Esophagus muscularis mucosa (tissue), 3 donors: ENCODE data around the gene FGD6.

Source experiments
- POLR2A ChIP-seq: fragments of 450-650 bp; IDR thresholded peaks from one replicate; pipeline ENCODE4 v1.6.1; 2017; ENCODE audit warnings: antibody characterized with exemption, moderate library complexity, mild to moderate bottlenecking, low read depth
- TF ChIP-seq, protein P1 (sequence below), 3 experiments: fragments of 200-600 bp in 2 of 3; fragments of 450-650 bp in 1 of 3; sonication (generic) in 2 of 3; IDR thresholded peaks; one replicate each; pipeline ENCODE4 v1.5.1; 2017 to 2019; ENCODE audit warnings: antibody characterized with exemption in 3 of 3, mild to moderate bottlenecking in 2 of 3, moderate library complexity in 1 of 3

DNA sequence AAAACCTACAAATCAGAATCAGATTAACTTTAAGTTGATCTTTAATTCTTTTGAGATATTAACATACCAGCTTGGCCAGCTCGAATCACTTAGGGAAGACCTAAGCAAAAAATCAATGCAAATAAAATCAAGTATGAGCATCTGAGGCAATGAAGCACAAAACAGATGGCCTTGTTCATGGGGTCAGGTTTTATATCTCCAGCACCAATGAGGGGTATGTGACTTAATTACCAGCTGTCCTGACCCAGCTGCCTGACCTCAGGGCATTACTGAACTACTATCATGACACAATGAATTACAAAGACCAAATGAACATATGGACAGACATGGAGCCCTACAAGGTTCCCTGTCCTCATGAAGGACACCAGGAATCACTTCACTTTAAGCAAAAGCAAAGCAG is 70.5 kb downstream of the FGD6 start:
- TF ChIP-seq, protein P1, sequence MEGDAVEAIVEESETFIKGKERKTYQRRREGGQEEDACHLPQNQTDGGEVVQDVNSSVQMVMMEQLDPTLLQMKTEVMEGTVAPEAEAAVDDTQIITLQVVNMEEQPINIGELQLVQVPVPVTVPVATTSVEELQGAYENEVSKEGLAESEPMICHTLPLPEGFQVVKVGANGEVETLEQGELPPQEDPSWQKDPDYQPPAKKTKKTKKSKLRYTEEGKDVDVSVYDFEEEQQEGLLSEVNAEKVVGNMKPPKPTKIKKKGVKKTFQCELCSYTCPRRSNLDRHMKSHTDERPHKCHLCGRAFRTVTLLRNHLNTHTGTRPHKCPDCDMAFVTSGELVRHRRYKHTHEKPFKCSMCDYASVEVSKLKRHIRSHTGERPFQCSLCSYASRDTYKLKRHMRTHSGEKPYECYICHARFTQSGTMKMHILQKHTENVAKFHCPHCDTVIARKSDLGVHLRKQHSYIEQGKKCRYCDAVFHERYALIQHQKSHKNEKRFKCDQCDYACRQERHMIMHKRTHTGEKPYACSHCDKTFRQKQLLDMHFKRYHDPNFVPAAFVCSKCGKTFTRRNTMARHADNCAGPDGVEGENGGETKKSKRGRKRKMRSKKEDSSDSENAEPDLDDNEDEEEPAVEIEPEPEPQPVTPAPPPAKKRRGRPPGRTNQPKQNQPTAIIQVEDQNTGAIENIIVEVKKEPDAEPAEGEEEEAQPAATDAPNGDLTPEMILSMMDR (IDR thresholded peaks at IDR 0.05) = no peak
- no peak for TF ChIP-seq POLR2A
